WI38 (cell line): ENCODE measurements around the gene GBGT1.

Experiments used
- H3K4me3 ChIP-seq: 2 replicates; pipeline ENCODE4 v1.5.1; 2011; ENCODE audit warnings: low read depth, mild to moderate bottlenecking, control low read depth, low read length
- CTCF ChIP-seq: IDR thresholded peaks from 2 replicates; pipeline ENCODE4 v1.5.1; 2012; ENCODE audit warnings: low read depth, mild to moderate bottlenecking, control low read depth, low read length

The GBGT1 gene

GRCh38 chr9:133188843-133189180 is 25.1 kb upstream of the GBGT1 start:
- TF ChIP-seq CTCF: no peak
- H3K4me3 ChIP-seq: no peak overlapping the region

GRCh38 chr9:133188006-133188842 is 24.5 kb upstream of the GBGT1 start:
- 0 out of 2 replicates have a peak, but pooled peaks have one; percentile 5 for TF ChIP-seq CTCF
- no peak overlapping the region for H3K4me3 ChIP-seq

GRCh38 chr9:133187561-133188005 is 23.9 kb upstream of the GBGT1 start:
- no peak overlapping the region for H3K4me3 ChIP-seq
- no peak for TF ChIP-seq CTCF

GRCh38 chr9:133186736-133187135 is 23.0 kb upstream of the GBGT1 start:
- H3K4me3 ChIP-seq: no peak overlapping the region
- no peak for TF ChIP-seq CTCF

- TF ChIP-seq CTCF: peak; percentile 20; the same call in 1 of the 2 replicates
Observed at GRCh38 chr9:133184971-133185370, 21.3 kb upstream of the GBGT1 start.

GRCh38 chr9:133182151-133182550 is 18.4 kb upstream of the GBGT1 start:
- TF ChIP-seq CTCF: no peak
- H3K4me3 ChIP-seq: no peak overlapping the region

More at GRCh38 chr9:133184971-133185370, 21.3 kb upstream of the GBGT1 start:
- H3K4me3 ChIP-seq: no peak overlapping the region

- H3K4me3 ChIP-seq: no peak overlapping the region
- no peak for TF ChIP-seq CTCF
Observed at GRCh38 chr9:133181561-133181960, 17.8 kb upstream of the GBGT1 start.
